HUES64 (cell line): ENCODE data around the gene HSFX3.

Experiments
- H3K27ac ChIP-seq: 2 replicates; pipeline ENCODE4 v1.7.0; 2013; ENCODE audit warnings: low read depth, low read length, inconsistent platforms
- H3K27me3 ChIP-seq: 2 replicates; pipeline ENCODE4 v1.6.1; 2013; ENCODE audit warnings: mild to moderate bottlenecking, low read length; ENCODE audit not compliant: insufficient read depth
- H3K36me3 ChIP-seq: 2 replicates; pipeline ENCODE4 v1.6.1; 2013; ENCODE audit warnings: mild to moderate bottlenecking, low read length; ENCODE audit not compliant: insufficient read depth
- H3K4me1 ChIP-seq: 2 replicates; pipeline ENCODE4 v1.6.1; 2013; ENCODE audit warnings: mild to moderate bottlenecking, low read length, moderate library complexity; ENCODE audit not compliant: insufficient read depth
- H3K4me3 ChIP-seq: 2 replicates; pipeline ENCODE4 v1.5.1; 2013; ENCODE audit warnings: mild to moderate bottlenecking, low read length, moderate library complexity
- H3K9ac ChIP-seq: 2 replicates; pipeline ENCODE4 v1.6.1; 2013; ENCODE audit warnings: mild to moderate bottlenecking, low read depth, low read length
- H3K9me3 ChIP-seq: 2 replicates; pipeline ENCODE4 v1.6.1; 2013; ENCODE audit warnings: low read depth, low read length; ENCODE audit not compliant: insufficient read depth
- WGBS: fragments of 150-250, 120-280 bp; methylation state at CpG from one replicate; pipeline ENCODE4 v1.1.7; 2013; ENCODE audit warnings: missing lambda C conversion rate; 5-methylcytosine and 5-hydroxymethylcytosine counted together

HSFX3 gene

GRCh38 chrX:149498767-149499166 lies 51.0 kb downstream of the HSFX3 start:
- H3K4me3 ChIP-seq, result no peak overlapping the region
- 100% methylated on average over 1 of the region's 4 CpGs for WGBS
- H3K9me3 ChIP-seq, result no peaks in the 10 kb centered on the region
- no peaks in the 10 kb centered on the region for H3K4me1 ChIP-seq
- H3K36me3 ChIP-seq, result peaks cover 75% of the 10 kb centered on the region
- no peak overlapping the region for H3K27ac ChIP-seq
- no peak overlapping the region for H3K9ac ChIP-seq
- no peaks in the 10 kb centered on the region for H3K27me3 ChIP-seq
